Neural progenitor cell (in vitro differentiated cells): Measurements from ENCODE around the gene TACR2. TPM values are rescaled to one million over a fixed set of nuclear protein-coding genes. Genes with fewer than 3 reads are reported as not detected.
A peak's percentile ranks its signal among the peaks of the same experiment; 100 is the strongest.

Experiments used
- DNase-seq: peaks from one replicate; pipeline ENCODE4 v3.0.0-alpha.2; 2016; ENCODE audit warnings: low spot score
- H2AFZ ChIP-seq: fragments of 200-600 bp; sonication (generic); replicated peaks from 2 replicates; pipeline ENCODE4 v1.6.1; 2016; ENCODE audit warnings: antibody characterized with exemption
- H3F3A ChIP-seq: fragments of 200-600 bp; sonication (generic); 2 replicates; pipeline ENCODE4 v1.6.1; 2016; ENCODE audit warnings: antibody characterized with exemption, low read depth
- H3K27ac ChIP-seq: fragments of 200-600 bp; sonication (generic); 2 replicates; pipeline ENCODE4 v1.5.1; 2016; ENCODE audit warnings: mild to moderate bottlenecking
- H3K27me3 ChIP-seq: fragments of 200-600 bp; sonication (generic); 2 replicates; pipeline ENCODE4 v1.6.1; 2016; ENCODE audit warnings: mild to moderate bottlenecking, moderate library complexity
- H3K36me3 ChIP-seq: fragments of 200-600 bp; sonication (generic); 2 replicates; pipeline ENCODE4 v1.5.1; 2016
- H3K4me1 ChIP-seq: fragments of 200-600 bp; sonication (generic); 2 replicates; pipeline ENCODE4 v1.6.1; 2016; ENCODE audit warnings: mixed run types
- H3K4me2 ChIP-seq: fragments of 200-600 bp; sonication (generic); 2 replicates; pipeline ENCODE4 v1.6.1; 2016
- H3K4me3 ChIP-seq: fragments of 200-600 bp; sonication (generic); 2 replicates; pipeline ENCODE4 v1.5.1; 2016
- H3K79me2 ChIP-seq: fragments of 200-600 bp; sonication (generic); 2 replicates; pipeline ENCODE4 v1.6.1; 2016; ENCODE audit warnings: low read depth
- H3K9ac ChIP-seq: fragments of 200-600 bp; sonication (generic); 2 replicates; pipeline ENCODE4 v1.6.1; 2016
- H3K9me3 ChIP-seq: fragments of 200-600 bp; sonication (generic); 2 replicates; pipeline ENCODE4 v1.5.1; 2016; ENCODE audit warnings: low read depth
- H4K20me1 ChIP-seq: fragments of 200-600 bp; sonication (generic); 2 replicates; pipeline ENCODE4 v1.6.1; 2016; ENCODE audit warnings: low read depth
- H3K27ac Mint-ChIP-seq: 3 replicates; pipeline ENCODE4 v1.8.0; 2021; ENCODE audit warnings: mixed read lengths
- H3K27me3 Mint-ChIP-seq: 2 replicates; pipeline ENCODE4 v1.8.0; 2022; ENCODE audit warnings: low read depth, mild to moderate bottlenecking, inconsistent platforms, moderate library complexity, mixed read lengths; ENCODE audit not compliant: insufficient read depth
- H3K36me3 Mint-ChIP-seq: 3 replicates; pipeline ENCODE4 v1.8.0; 2021; ENCODE audit warnings: mixed read lengths
- H3K4me1 Mint-ChIP-seq: 3 replicates; pipeline ENCODE4 v1.8.0; 2021; ENCODE audit warnings: mixed read lengths
- H3K4me3 Mint-ChIP-seq: 3 replicates; pipeline ENCODE4 v1.8.0; 2021; ENCODE audit warnings: mild to moderate bottlenecking, moderate library complexity, mixed read lengths
- H3K9me3 Mint-ChIP-seq: 3 replicates; pipeline ENCODE4 v1.8.0; 2020; ENCODE audit warnings: mixed read lengths
- EZH2 ChIP-seq: fragments of 200-600 bp; sonication (generic); IDR thresholded peaks from 2 replicates; pipeline ENCODE4 v1.6.1; 2017; ENCODE audit warnings: antibody characterized with exemption, mild to moderate bottlenecking, moderate library complexity
- EZH2phosphoT487 ChIP-seq: fragments of 200-600 bp; sonication (generic); IDR thresholded peaks from 2 replicates; pipeline ENCODE4 v1.6.1; 2017; ENCODE audit warnings: antibody characterized with exemption
- total RNA-seq: library from RNA; depleted of rRNA; stranded (reverse); fragments of >200 nt; gene quantifications from 2 replicates; pipeline ENCODE4 v1.2.3, GENCODE V29; 2015; ENCODE audit warnings: low replicate concordance
- TF ChIP-seq, protein P1 (sequence below): fragments of 200-600 bp; sonication (generic); IDR thresholded peaks from 2 replicates; pipeline ENCODE4 v1.5.1; 2017; ENCODE audit warnings: antibody characterized with exemption, mild to moderate bottlenecking

The TACR2 gene
- total RNA-seq, 1 donor from 2014 or later: not detected

DNA sequence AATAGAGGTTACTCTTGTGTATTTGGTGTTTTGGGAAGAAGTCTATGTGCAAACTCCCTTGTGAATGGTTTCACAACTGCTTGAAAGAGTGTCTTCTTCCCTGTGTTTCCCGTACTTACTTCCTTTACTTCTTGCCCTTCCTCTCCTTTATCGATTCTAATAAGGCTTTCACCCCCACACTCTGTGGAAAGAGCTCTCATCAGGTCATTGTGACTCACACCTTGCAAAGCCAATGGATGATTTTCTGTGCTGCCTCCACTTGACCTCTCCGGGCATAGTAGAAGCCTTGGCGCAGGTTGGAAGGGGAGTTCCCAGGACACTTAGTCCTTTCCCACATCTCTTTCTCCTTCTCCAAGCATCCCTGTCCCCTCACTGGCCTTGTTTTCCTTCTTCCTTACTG, 28.3 kb upstream of the TACR2 start:
- H3K27ac Mint-ChIP-seq: no peak overlapping the region
- Histone ChIP-seq H4K20me1 (no peaks in the 10 kb centered on the region), H3K4me2 (no peak overlapping the region), H3K27me3 (no peaks in the 10 kb centered on the region), H2AFZ (no peak overlapping the region), H3K4me1 (no peaks in the 10 kb centered on the region), H3K9ac (no peak overlapping the region), H3K9me3 (no peaks in the 10 kb centered on the region), H3F3A (no peaks in the 10 kb centered on the region), H3K4me3 (no peak overlapping the region), H3K36me3 (no peaks in the 10 kb centered on the region), H3K79me2 (no peaks in the 10 kb centered on the region), H3K27ac (no peak overlapping the region)
- peaks cover 10% of the 10 kb centered on the region for H3K4me1 Mint-ChIP-seq
- peaks cover 2% of the 10 kb centered on the region for H3K27me3 Mint-ChIP-seq
- no peak for DNase-seq
- no peaks in the 10 kb centered on the region for H3K9me3 Mint-ChIP-seq
- no peak overlapping the region for H3K4me3 Mint-ChIP-seq
- H3K36me3 Mint-ChIP-seq: no peaks in the 10 kb centered on the region
- TF ChIP-seq, protein P1, sequence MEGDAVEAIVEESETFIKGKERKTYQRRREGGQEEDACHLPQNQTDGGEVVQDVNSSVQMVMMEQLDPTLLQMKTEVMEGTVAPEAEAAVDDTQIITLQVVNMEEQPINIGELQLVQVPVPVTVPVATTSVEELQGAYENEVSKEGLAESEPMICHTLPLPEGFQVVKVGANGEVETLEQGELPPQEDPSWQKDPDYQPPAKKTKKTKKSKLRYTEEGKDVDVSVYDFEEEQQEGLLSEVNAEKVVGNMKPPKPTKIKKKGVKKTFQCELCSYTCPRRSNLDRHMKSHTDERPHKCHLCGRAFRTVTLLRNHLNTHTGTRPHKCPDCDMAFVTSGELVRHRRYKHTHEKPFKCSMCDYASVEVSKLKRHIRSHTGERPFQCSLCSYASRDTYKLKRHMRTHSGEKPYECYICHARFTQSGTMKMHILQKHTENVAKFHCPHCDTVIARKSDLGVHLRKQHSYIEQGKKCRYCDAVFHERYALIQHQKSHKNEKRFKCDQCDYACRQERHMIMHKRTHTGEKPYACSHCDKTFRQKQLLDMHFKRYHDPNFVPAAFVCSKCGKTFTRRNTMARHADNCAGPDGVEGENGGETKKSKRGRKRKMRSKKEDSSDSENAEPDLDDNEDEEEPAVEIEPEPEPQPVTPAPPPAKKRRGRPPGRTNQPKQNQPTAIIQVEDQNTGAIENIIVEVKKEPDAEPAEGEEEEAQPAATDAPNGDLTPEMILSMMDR: no peak
- TF ChIP-seq EZH2phosphoT487: no peak
- no peak for TF ChIP-seq EZH2

DNA sequence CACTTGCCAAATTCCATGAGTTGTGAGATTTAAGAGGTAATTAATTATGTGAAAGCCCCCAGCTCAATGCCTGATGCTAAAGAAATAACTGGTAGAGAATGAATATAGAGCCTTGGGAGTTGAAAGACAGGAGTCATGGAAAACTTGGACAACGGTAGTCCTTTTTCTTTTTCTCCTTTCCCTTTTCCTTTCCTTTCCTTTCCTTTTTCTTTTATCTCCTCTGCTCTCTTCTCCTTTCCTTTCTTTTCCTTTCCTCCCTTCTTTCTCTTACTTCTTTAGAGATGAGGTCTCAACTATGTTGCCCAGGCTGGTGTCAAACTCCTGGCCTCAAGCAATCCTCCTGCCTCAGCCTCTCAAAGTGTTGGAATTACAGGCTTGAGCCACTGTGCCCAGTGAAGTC, 26.6 kb upstream of the TACR2 start:
- no peaks in the 10 kb centered on the region for H3K9me3 ChIP-seq
- no peak overlapping the region for H3K4me3 Mint-ChIP-seq

DNA sequence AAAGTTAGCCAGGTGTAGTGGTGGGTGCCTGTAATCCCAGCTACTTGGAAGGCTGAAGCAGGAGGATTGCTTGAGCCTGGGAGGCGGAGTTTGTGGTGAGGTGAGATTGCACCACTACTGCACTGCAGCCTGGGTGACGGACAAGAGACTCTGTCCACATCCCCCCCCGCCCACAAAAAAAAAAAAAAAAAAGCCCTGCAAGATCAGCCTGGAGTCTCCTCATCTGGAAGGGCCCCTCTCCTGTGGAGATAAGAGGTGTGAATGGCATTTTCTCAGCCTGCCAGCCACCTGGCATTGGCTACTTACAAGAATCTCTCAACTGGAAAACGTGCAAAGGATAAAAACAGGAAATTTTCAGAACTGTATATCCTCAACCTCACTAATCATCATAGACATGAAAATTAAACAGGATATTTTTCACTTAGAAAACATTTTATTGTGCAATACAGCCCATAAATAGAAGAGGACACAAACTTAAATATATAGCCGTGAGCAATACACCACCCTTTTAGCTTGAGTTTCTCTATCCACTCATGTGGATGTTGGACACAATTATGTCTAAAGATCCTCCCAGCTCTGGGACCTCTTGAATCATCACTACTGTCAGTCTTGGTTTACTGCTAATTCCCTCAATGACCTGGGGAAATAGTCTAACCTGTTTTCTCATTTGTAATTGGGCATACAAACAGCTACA, 23.2 kb upstream of the TACR2 start:
- no peaks in the 10 kb centered on the region for H3K9me3 Mint-ChIP-seq
- H3K4me2 ChIP-seq: no peak overlapping the region
- H3K36me3 ChIP-seq: no peaks in the 10 kb centered on the region
- H3F3A ChIP-seq: no peaks in the 10 kb centered on the region
- H3K4me1 Mint-ChIP-seq: peaks cover 20% of the 10 kb centered on the region
- H3K36me3 Mint-ChIP-seq: no peaks in the 10 kb centered on the region
- H3K27me3 ChIP-seq: no peaks in the 10 kb centered on the region
- no peak overlapping the region for H2AFZ ChIP-seq
- no peaks in the 10 kb centered on the region for H3K4me1 ChIP-seq
- no peaks in the 10 kb centered on the region for H4K20me1 ChIP-seq
- H3K27me3 Mint-ChIP-seq: peaks cover 5% of the 10 kb centered on the region
- no peak overlapping the region for H3K4me3 Mint-ChIP-seq
- DNase-seq: peak; percentile 16
- H3K9ac ChIP-seq: no peak overlapping the region
- TF ChIP-seq EZH2phosphoT487 (no peak), EZH2 (no peak)
- TF ChIP-seq, protein P1: no peak
- no peaks in the 10 kb centered on the region for H3K9me3 ChIP-seq
- H3K27ac ChIP-seq: no peak overlapping the region
- no peak overlapping the region for H3K27ac Mint-ChIP-seq
- H3K4me3 ChIP-seq: no peak overlapping the region
- H3K79me2 ChIP-seq: no peaks in the 10 kb centered on the region

More for the DNA sequence above, 26.6 kb upstream of the TACR2 start:
- H3K4me3 ChIP-seq: no peak overlapping the region
- Mint-ChIP-seq H3K27me3 (peaks cover 2% of the 10 kb centered on the region), H3K4me1 (peaks cover 16% of the 10 kb centered on the region), H3K9me3 (no peaks in the 10 kb centered on the region), H3K27ac (no peak overlapping the region), H3K36me3 (no peaks in the 10 kb centered on the region)
- H3K9ac ChIP-seq: no peak overlapping the region
- no peak for DNase-seq
- no peak for TF ChIP-seq EZH2
- H3K79me2 ChIP-seq: no peaks in the 10 kb centered on the region
- H2AFZ ChIP-seq: no peak overlapping the region
- no peak overlapping the region for H3K27ac ChIP-seq
- no peaks in the 10 kb centered on the region for H3K4me1 ChIP-seq
- H3K4me2 ChIP-seq: no peak overlapping the region
- H3K36me3 ChIP-seq: no peaks in the 10 kb centered on the region
- H3K27me3 ChIP-seq: no peaks in the 10 kb centered on the region
- H3F3A ChIP-seq: no peaks in the 10 kb centered on the region
- H4K20me1 ChIP-seq: no peaks in the 10 kb centered on the region

- peaks cover 7% of the 10 kb centered on the region for H3K27me3 Mint-ChIP-seq
- no peak overlapping the region for H3K4me3 Mint-ChIP-seq
- H3K27me3 ChIP-seq: no peaks in the 10 kb centered on the region
- H3K36me3 ChIP-seq: no peaks in the 10 kb centered on the region
- H3F3A ChIP-seq: no peaks in the 10 kb centered on the region
- no peak for TF ChIP-seq EZH2
- TF ChIP-seq, protein P1: no peak
- TF ChIP-seq EZH2phosphoT487: no peak
- H3K27ac Mint-ChIP-seq: no peak overlapping the region
- no peaks in the 10 kb centered on the region for H3K4me1 ChIP-seq
- no peak for DNase-seq
- no peaks in the 10 kb centered on the region for H3K36me3 Mint-ChIP-seq
- no peak overlapping the region for H3K4me3 ChIP-seq
- H3K9me3 Mint-ChIP-seq: no peaks in the 10 kb centered on the region
- H3K4me2 ChIP-seq: no peak overlapping the region
- peaks cover 20% of the 10 kb centered on the region for H3K4me1 Mint-ChIP-seq
- H3K79me2 ChIP-seq: no peaks in the 10 kb centered on the region
- no peak overlapping the region for H2AFZ ChIP-seq
- H4K20me1 ChIP-seq: no peaks in the 10 kb centered on the region
- no peak overlapping the region for H3K27ac ChIP-seq
- H3K9me3 ChIP-seq: no peaks in the 10 kb centered on the region
- no peak overlapping the region for H3K9ac ChIP-seq
Measured at GRCh38 chr10:69439350-69439739, 22.6 kb upstream of the TACR2 start.
